ENCODE data around the gene CLRN2. TPM values are rescaled to one million over a fixed set of nuclear protein-coding genes. Genes with fewer than 3 reads are reported as not detected.
A peak's percentile ranks its signal among the peaks of the same experiment; 100 is the strongest.

CLRN2 gene
- total and polyA plus RNA-seq, 9 of the 15 experiments (the other 6 are each of a cell fraction or from before 2014, with no cell fraction given) = not detected

GRCh38 chr4:17511950-17512795 lies 2.8 kb upstream of the CLRN2 start, which contains the start of gene QDPR (continued):
- TF ChIP-seq, protein P1, sequence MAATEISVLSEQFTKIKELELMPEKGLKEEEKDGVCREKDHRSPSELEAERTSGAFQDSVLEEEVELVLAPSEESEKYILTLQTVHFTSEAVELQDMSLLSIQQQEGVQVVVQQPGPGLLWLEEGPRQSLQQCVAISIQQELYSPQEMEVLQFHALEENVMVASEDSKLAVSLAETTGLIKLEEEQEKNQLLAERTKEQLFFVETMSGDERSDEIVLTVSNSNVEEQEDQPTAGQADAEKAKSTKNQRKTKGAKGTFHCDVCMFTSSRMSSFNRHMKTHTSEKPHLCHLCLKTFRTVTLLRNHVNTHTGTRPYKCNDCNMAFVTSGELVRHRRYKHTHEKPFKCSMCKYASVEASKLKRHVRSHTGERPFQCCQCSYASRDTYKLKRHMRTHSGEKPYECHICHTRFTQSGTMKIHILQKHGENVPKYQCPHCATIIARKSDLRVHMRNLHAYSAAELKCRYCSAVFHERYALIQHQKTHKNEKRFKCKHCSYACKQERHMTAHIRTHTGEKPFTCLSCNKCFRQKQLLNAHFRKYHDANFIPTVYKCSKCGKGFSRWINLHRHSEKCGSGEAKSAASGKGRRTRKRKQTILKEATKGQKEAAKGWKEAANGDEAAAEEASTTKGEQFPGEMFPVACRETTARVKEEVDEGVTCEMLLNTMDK (IDR thresholded peaks at IDR 0.05; ENCODE audit: borderline replicate concordance, insufficient read depth, low read depth, low read length, poor library complexity, severe bottlenecking) = peak; percentile 54
- no peak for TF ChIP-seq CBX1 (IDR thresholded peaks at IDR 0.05; ENCODE audit: low read depth)
- TF ChIP-seq ZBTB43 (CRISPR knock-in tag; IDR thresholded peaks at IDR 0.05) = no peak
- TF ChIP-seq VEZF1 (CRISPR knock-in tag; IDR thresholded peaks at IDR 0.05) = peak; percentile 72
- peak; percentile 18; the same call in 1 of the 2 replicates for TF ChIP-seq TFAP4 (CRISPR knock-in tag; IDR thresholded peaks at IDR 0.05; ENCODE audit: borderline replicate concordance)
- no peak for TF ChIP-seq GABPA (tag; conservative IDR thresholded peaks at IDR 0.05; ENCODE audit: low read depth)
- TF ChIP-seq NEUROD1 (IDR thresholded peaks at IDR 0.05; ENCODE audit: borderline replicate concordance, low read depth, low read length, partially characterized antibody) = no peak
- TF ChIP-seq, protein P2, sequence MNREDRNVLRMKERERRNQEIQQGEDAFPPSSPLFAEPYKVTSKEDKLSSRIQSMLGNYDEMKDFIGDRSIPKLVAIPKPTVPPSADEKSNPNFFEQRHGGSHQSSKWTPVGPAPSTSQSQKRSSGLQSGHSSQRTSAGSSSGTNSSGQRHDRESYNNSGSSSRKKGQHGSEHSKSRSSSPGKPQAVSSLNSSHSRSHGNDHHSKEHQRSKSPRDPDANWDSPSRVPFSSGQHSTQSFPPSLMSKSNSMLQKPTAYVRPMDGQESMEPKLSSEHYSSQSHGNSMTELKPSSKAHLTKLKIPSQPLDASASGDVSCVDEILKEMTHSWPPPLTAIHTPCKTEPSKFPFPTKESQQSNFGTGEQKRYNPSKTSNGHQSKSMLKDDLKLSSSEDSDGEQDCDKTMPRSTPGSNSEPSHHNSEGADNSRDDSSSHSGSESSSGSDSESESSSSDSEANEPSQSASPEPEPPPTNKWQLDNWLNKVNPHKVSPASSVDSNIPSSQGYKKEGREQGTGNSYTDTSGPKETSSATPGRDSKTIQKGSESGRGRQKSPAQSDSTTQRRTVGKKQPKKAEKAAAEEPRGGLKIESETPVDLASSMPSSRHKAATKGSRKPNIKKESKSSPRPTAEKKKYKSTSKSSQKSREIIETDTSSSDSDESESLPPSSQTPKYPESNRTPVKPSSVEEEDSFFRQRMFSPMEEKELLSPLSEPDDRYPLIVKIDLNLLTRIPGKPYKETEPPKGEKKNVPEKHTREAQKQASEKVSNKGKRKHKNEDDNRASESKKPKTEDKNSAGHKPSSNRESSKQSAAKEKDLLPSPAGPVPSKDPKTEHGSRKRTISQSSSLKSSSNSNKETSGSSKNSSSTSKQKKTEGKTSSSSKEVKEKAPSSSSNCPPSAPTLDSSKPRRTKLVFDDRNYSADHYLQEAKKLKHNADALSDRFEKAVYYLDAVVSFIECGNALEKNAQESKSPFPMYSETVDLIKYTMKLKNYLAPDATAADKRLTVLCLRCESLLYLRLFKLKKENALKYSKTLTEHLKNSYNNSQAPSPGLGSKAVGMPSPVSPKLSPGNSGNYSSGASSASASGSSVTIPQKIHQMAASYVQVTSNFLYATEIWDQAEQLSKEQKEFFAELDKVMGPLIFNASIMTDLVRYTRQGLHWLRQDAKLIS (CRISPR knock-in tag; IDR thresholded peaks at IDR 0.05) = no peak
- no peak for TF ChIP-seq SIX5 (IDR thresholded peaks at IDR 0.05; ENCODE audit: borderline replicate concordance in 1 of 2, insufficient read depth in 1 of 2, low read depth in 1 of 2, low read length in 2 of 2)
- no peak for TF ChIP-seq RBM15 (IDR thresholded peaks at IDR 0.05; ENCODE audit: insufficient read depth, low read length)

Measured in K562 (cell line).